Glutamatergic neuron (in vitro differentiated cells): Measurements from ENCODE around the gene SLC15A2. TPM values are rescaled to one million over a fixed set of nuclear protein-coding genes. Genes with fewer than 3 reads are reported as not detected.

Source experiments
- DNase-seq: peaks from one replicate; pipeline ENCODE4 v3.0.0; 2022
- H3K27ac Mint-ChIP-seq: one replicate; pipeline ENCODE4 v1.8.0; 2020; ENCODE audit warnings: mild to moderate bottlenecking, mixed read lengths, inconsistent platforms; ENCODE audit not compliant: unreplicated experiment
- H3K27me3 Mint-ChIP-seq: one replicate; pipeline ENCODE4 v1.8.0; 2020; ENCODE audit warnings: mild to moderate bottlenecking, moderate library complexity, mixed read lengths, inconsistent platforms; ENCODE audit not compliant: unreplicated experiment
- H3K36me3 Mint-ChIP-seq: one replicate; pipeline ENCODE4 v1.8.0; 2020; ENCODE audit warnings: mild to moderate bottlenecking, mixed read lengths, inconsistent platforms; ENCODE audit not compliant: unreplicated experiment
- H3K4me1 Mint-ChIP-seq: one replicate; pipeline ENCODE4 v1.8.0; 2020; ENCODE audit warnings: mild to moderate bottlenecking, low read depth, mixed read lengths, inconsistent platforms; ENCODE audit not compliant: unreplicated experiment
- H3K4me3 Mint-ChIP-seq: one replicate; pipeline ENCODE4 v1.8.0; 2020; ENCODE audit warnings: mild to moderate bottlenecking, mixed read lengths, inconsistent platforms; ENCODE audit not compliant: unreplicated experiment
- H3K9me3 Mint-ChIP-seq: one replicate; pipeline ENCODE4 v1.8.0; 2020; ENCODE audit warnings: mild to moderate bottlenecking, moderate library complexity, mixed read lengths, inconsistent platforms; ENCODE audit not compliant: unreplicated experiment
- total RNA-seq: library from RNA; stranded (reverse); fragmentation: NEBNext Ultra II Directional; extraction: Animal tissue kit (Norgen Biotek cat#: 25700); gene quantifications from one replicate; pipeline ENCODE4 v1.2.1, GENCODE V29; 2021; ENCODE audit not compliant: unreplicated experiment
- TF ChIP-seq, protein P1 (sequence below): fragments of 200-600 bp; sonication (generic); IDR thresholded peaks from one replicate; pipeline ENCODE4 v1.5.0; 2021; ENCODE audit not compliant: partially characterized antibody, unreplicated experiment

Gene SLC15A2
- total RNA-seq, 1 donor from 2014 or later, result 0.64 TPM

DNA sequence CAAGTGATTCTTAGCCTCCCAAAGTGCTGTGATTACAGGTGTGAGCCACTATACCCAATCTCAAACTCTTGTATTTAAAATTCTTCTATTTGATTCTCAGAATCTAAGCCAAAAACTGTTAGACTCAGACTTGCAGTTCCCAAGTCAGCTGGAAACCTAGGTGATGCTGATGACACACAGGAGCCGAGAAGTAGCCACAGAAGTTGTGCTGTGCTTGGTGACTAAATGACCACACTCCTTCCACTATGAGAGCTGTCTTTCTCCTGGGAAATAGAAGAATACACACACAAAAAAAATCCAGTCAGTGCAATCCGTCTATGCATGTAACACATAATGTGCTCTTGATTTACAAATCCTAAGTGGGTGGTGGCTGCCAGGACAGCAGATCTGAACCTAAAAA, 93.9 kb downstream of the SLC15A2 start:
- TF ChIP-seq, protein P1, sequence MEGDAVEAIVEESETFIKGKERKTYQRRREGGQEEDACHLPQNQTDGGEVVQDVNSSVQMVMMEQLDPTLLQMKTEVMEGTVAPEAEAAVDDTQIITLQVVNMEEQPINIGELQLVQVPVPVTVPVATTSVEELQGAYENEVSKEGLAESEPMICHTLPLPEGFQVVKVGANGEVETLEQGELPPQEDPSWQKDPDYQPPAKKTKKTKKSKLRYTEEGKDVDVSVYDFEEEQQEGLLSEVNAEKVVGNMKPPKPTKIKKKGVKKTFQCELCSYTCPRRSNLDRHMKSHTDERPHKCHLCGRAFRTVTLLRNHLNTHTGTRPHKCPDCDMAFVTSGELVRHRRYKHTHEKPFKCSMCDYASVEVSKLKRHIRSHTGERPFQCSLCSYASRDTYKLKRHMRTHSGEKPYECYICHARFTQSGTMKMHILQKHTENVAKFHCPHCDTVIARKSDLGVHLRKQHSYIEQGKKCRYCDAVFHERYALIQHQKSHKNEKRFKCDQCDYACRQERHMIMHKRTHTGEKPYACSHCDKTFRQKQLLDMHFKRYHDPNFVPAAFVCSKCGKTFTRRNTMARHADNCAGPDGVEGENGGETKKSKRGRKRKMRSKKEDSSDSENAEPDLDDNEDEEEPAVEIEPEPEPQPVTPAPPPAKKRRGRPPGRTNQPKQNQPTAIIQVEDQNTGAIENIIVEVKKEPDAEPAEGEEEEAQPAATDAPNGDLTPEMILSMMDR, result no peak
- DNase-seq, result no peak
- Mint-ChIP-seq H3K27ac (no peak overlapping the region), H3K4me3 (no peak overlapping the region), H3K9me3 (peaks cover 6% of the 10 kb centered on the region), H3K27me3 (no peaks in the 10 kb centered on the region), H3K36me3 (peaks cover 14% of the 10 kb centered on the region), H3K4me1 (no peaks in the 10 kb centered on the region)

DNA sequence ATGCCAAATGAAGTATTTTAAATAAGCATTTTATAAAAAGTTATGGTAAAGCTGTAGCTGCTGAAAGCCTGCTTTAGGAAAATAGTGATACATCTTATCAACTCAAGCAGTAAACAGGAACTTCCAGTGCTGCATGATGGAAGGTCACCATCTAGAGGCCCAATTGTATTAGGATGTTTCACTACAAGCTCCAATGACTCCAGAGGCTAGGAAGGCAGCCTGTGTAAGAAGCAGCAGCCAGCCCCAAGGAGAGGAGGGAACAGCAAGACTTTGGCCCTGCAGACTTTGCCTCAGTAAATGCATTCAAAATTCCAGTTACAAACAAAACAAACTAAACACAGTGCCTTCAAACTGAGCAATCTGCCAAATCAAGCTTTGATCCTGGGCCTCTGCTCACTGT, 95.7 kb downstream of the SLC15A2 start:
- Mint-ChIP-seq H3K4me3 (no peak overlapping the region), H3K9me3 (no peaks in the 10 kb centered on the region), H3K36me3 (peaks cover 5% of the 10 kb centered on the region), H3K4me1 (no peaks in the 10 kb centered on the region), H3K27me3 (no peaks in the 10 kb centered on the region), H3K27ac (no peak overlapping the region)
- TF ChIP-seq, protein P1, result no peak
- no peak for DNase-seq

DNA sequence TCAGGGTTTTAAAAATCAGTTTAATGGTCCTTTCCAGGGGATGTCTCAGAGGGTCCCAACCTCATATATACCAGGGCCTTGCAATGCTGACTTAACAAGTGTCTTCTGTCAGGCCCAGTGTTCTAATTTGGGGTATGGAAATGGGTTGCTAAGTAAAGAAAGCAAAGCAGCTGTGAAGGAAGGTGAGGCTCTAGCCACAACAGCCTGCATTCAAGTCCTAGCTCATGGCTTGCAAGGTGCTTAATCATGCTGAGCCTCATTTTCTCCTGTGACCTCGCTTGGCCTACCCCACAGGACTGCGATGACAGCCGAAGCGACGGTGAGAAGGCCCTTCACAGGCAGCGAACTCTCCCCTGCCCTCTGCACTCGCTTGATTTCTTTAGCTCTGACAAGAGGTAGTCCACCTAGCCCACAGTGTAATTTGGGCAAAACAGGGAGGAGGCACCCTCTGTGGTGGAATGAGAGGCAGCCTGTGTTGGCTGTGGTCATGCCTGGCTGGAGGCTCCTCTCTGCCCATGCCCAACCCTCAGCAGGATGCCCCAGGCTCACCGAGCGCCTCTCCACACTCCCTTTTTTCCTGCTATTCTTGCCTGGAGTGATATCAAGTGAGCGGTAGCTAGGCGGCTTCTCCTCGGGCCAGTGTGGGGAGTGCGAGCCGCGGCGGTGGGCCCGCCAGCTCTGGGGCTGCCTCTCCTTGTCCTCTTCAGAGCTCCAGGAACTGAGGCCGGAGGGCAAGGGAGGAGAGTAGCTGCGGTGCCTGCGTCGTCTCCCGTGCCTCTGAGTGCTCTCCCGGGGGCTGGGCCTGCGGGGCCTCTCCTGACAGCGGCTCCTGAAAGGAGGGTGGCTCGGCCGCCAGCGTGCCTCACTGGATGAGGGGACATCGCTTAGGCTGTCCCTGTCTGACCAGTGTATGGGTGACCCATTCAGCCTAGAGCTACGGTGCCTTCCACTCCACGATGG, 98.7 kb downstream of the SLC15A2 start:
- DNase-seq, result no peak
- Mint-ChIP-seq H3K27ac (no peak overlapping the region), H3K9me3 (peaks cover 2% of the 10 kb centered on the region), H3K4me3 (no peak overlapping the region), H3K27me3 (no peaks in the 10 kb centered on the region), H3K4me1 (no peaks in the 10 kb centered on the region), H3K36me3 (no peaks in the 10 kb centered on the region)
- TF ChIP-seq, protein P1, result no peak

Other genes starting within 250 kb of the SLC15A2 start
- gene HCLS1, start 233.5 kb upstream of the SLC15A2 start, total RNA-seq, result not detected
- 40.9 TPM for gene GOLGB1, start 144.7 kb upstream of the SLC15A2 start, total RNA-seq
- gene IQCB1, start 59.3 kb upstream of the SLC15A2 start, total RNA-seq, result 8.5 TPM
- 1.4 TPM for gene EAF2, start 59.2 kb upstream of the SLC15A2 start, total RNA-seq
- gene ILDR1, start 127.8 kb downstream of the SLC15A2 start, total RNA-seq, result not detected
- not detected for gene CD86, start 161.0 kb downstream of the SLC15A2 start, total RNA-seq